CD4-positive, alpha-beta T cell treated with Interleukin-17A for 4 hours (primary cell): ENCODE measurements around the gene LGSN.
"Not testable (repeated sequence)": the region's sequence is repeated elsewhere in the genome, so short reads cannot be mapped to it uniquely, and the experiment has no call there.

ENCODE experiments used
- DNase-seq: peaks from one replicate; pipeline ENCODE4 v3.0.0-alpha.2; 2020; ENCODE audit warnings: mixed read lengths

The LGSN gene

DNA sequence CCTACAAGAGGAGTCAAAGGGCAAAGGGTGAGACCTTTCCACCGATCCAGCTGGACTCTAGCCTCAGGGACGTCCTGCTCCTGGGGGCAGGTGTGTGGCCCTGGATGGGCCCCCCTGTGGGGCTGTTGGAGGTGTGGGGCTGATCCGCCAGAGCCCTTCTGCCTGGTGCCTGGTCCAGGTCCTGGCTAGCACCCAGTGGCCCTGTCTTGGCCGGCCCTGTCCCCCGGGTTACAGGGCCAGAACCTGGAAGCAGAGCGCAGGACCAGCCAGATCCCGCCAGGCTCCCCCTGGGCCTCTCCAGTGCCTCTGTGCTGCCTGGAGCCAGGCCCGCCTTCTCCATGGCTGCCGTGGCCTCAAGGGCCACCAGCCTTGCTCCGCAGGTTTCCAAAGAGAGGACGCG is 89.3 kb downstream of the LGSN start:
- DNase-seq = not testable (repeated sequence)

DNA sequence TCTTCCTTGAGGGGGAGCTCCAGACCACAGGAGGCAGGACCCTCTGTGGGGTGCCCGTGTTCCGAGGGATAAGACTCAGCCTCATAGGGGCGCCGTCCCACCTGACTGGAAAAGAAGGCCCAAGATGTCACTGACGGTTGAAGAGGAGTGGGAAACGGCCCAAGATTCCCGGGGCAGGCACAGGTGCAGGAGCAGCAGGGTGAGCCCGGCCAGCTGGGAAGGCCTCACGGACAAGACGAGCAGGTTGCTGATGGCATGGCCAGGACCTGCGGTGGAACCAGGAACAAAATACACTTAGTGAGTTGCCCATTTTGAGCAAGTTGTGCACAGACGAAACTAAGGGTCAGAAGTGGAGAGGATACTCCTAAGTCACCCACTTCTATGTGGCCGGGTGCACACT is 89.8 kb downstream of the LGSN start:
- not testable (repeated sequence) for DNase-seq

DNA sequence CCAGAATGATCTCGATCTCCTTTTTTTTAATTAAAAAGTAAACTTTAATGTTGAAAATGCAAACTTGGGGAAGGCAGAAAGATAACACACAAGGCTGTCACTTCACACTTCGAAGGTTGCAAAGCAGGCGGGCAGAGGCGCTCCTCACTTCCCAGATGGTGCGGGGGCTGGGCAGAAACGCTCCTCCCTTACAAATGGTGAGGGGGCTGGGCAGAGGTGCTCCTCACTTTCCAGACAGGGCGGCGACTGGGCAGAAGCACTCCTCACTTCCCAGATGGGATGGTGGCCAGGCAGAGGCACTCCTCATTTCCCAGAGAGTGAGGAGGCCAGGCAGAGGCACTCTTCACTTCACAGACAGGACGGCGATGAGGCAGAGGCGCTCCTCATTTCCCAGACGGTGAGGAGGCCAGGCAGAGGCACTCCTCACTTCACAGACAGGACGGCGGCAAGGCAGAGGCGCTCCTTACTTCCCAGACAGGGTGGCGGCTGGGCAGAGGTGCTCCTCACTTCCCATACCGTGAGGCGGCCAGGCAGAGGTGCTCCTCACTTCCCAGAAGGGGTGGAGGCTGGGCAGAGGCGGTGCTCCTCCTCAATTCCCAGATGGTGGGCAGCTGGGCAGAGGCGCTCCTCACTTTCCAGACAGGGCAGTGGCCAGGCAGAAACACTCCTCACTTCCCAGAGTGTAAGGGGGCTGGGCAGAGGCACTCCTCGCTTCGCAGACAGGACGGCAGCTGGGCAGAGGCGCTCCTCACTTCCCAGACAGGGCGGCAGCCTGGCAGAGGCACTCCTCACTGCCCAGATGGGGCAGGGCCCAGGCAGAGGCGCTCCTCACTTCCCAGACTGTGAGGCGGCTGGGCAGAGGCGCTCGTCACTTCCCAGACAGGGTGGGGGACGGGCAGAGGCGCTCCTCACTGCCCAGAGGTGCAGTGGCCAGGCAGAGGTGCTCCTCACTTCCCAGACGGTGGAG is 91.6 kb downstream of the LGSN start:
- DNase-seq = not testable (repeated sequence)

DNA sequence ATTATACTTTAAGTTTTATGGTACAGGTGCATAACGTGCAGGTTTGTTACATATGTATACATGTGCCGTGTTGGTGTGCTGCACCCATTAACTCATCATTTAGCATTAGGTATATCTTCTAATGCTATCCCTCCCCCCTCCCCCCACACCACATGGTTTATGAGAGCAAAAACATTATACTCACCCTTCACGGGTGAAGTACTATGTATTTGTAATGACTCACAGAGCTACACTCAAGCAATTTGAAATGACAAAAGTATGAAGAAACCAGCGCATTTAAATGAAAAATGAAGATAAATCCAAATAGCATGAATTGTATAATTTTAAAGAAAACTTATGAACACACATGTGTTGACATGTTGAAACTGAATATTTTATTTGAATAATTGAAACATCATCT is 93.8 kb downstream of the LGSN start:
- not testable (repeated sequence) for DNase-seq
